Stimulated activated CD4-positive, alpha-beta T cell treated with anti-CD3 and anti-CD28 coated beads, Interleukin-4, amount 100 ng/mL, for 1 hour (primary cell): ENCODE data around the gene RFX1.
A peak's percentile ranks its signal among the peaks of the same experiment; 100 is the strongest.

Experiments used
- DNase-seq: peaks from one replicate; pipeline ENCODE4 v3.0.0-alpha.2; 2020

Gene RFX1

DNA sequence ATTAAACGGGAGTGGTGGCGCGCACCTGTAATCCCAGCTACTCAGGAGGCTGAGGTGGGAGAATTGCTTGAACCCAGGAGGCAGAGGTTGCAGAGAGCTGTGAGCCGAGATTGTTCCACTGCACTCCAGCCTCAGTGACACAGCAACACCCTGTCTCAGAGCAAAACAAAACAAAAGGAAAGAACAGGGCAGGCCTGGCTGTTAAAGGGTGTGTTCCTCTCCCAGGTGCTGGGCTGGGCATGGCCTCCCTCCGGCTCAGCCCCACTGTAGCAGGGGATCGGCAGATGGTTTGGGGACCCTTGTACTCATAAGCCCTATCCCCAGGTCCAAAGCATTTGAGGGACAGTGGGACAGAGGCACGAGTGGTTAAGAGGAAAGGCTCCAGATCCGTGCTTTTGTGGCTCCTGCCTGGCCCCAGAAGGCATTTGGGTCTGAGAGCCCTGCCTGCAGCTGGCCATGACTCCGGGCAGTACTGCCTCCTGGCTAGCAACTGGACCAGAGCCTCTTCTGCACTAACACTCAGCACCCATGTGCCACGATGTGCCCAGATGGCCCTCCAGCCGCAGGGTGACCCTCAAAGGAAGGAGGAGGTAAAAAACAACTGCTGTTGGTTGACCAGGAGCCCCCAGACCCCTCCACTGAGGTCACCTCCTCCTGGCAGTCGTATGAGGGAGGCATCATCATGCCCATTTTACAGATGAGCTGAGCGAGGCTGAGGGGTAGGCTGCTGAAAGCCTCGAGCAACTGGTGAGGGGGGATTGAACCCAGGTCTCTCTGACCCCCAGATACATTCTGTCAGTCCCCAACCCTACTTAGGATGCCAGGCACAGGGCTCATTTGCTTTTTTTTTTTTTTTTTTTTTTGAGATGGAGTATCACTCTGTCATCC is 10.0 kb downstream of the RFX1 start:
- DNase-seq = no peak

DNA sequence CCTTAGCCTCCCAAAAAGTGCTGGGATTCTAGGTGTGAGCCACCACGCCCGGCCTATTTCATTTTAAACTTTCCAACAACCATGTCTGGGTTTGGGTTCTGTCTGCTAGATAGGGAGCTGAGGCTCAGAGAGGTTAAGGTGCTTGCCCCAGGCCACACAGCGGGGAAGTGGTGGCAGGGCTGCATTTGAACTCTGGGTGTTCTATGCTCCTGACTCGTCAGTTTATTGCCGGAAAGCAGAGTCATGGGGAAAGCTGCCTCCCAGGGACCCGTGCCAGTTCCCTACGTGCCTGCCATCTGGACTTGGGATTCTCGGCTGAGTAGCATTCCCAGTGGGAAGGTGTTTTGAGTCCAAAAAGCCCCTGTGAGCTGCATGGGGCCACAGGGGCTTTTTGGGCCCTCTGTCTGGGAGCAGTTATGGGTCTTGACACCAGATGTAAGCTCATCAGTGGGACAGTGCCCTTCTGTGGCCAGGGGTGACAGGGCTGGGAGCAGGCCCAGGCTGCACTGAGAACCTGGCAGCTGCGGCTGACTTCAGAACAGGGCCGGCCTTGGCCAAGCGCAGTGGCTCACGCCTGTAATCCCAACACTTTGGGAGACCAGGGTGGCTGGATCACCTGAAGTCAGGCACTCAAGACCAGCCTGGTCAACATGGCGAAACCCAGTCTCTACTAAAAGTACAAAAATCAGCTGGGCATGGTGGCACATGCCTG is 10.9 kb downstream of the RFX1 start:
- DNase-seq = no peak

DNA sequence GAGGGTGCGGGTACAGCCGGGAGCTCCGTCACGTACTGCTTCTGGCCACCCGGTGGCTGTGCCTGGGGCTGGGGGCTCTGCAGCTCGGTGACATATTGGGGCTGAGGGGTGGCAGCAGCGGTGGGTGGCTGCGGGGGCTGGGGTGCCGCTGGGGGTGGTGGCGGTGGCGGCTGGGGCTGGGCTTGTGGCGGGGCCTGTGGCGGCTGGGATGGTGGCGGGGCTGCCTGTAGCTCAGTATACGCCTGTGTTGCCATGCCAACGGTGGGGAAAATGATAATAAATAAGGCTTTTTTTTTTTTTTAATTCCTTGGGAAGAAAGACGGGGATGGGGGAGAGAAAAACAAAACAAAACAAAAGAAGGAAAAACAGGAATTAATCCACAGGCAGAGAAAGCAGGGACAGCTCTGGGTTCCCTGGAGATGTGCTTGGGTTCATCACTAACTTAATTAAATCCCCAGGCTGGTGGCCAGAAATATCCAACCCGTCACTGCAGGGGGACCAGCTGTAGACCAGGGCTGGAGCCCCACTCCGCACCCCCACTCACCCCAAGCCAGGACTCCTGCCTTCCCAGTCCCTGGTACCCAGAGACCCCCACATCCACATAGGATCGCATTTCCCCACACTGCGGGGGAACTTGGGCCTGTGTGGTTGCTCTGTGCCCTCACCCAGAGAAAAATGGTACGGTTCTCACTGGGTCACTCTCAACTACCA is 12.4 kb downstream of the RFX1 start:
- no peak for DNase-seq

DNA sequence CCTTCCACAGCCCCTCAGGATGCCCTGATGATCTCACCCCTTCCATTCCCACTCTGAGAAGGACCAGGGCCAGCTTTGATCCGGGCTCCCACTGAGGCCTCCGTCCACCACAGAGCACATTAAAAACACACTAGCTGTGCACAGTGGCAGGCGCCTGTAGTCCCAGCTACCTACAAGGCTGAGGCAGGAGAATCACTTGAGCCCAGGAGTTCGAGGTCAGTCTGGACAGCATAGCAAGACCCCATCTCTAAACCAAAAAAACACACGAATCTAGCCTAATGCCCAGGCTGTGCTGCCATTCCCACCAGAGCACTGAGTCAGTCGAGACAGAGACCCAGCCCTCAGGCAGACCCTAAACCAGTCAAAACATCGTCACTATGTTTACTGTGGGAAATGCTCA is 14.1 kb downstream of the RFX1 start:
- DNase-seq = no peak

DNA sequence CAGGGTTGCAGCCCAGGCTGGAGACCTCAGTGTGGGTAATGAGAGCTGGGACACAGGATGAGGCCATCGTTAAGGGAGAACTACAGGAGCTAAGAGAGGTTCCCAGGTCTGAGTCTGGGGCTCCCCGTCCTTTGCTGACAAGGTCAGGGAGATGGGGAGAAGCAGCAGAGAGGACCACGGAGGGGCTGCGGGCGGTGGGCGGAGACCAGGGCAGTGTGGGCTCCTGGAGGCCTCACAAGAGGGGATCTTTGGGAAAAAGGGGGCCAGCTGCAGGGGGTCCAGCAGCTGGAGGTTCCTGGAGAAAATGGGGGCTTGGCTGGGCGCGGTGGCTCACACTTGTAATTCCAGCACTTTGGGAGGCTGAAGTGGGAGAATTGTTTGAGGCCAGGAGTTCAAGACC is 16.0 kb downstream of the RFX1 start:
- no peak for DNase-seq

DNA sequence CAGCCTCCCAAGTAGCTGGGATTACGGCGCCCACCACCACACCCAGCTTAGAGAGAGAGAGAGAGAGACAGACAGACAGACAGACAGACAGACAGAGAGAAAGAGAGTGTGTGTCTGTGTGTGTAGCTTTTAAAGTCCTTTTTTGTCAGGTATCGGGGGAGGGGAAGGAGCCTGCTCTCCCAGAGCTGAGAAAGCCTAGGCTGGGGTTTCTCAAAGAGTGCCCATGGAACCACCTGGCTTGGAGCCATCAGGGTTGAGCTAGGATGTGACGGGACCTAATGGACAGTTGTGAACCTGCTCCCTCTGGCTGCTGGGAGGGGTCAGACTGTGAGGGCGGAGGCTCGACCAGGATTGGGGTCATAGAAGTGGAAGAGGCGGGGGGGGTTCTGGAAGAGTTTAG is 16.6 kb downstream of the RFX1 start:
- no peak for DNase-seq

DNA sequence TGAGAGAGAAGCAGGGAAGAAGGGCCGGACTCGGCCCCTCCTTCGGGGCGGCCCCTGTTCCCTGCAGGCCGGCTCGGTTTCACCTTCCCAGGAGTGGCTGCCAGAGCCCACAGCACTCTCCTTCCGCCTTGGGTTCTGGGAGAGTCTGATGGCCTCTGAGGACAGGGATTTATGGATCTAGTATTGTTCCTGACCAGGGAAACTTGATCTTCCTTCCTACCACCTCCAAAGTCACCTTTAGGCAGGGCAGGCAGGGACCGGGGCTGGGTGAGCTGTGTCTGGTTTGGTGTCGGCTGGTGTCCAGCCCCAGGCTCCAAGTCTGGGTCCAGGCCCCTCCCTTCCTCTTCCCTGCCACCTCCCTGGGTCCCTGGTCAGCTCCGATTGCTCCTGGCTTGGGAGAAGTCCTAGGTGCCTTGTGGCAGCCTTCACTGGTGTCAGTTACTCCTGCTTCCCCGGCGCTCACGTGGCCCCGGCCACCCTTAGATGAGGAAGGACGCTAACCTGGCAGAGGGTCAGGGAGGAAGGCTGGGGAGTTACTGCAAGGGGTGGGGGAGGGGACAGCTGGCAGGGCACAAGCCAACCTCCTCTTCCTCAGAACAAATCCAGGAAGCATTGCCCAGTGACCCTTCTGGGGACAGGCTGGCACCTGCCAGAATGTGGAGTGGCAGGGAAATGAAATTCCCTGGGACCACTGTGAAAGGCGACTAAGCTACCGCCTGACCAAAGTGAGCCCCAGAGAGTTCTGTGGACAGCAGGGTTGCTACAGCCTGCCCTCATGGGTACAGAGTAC is 18.8 kb downstream of the RFX1 start:
- no peak for DNase-seq

DNA sequence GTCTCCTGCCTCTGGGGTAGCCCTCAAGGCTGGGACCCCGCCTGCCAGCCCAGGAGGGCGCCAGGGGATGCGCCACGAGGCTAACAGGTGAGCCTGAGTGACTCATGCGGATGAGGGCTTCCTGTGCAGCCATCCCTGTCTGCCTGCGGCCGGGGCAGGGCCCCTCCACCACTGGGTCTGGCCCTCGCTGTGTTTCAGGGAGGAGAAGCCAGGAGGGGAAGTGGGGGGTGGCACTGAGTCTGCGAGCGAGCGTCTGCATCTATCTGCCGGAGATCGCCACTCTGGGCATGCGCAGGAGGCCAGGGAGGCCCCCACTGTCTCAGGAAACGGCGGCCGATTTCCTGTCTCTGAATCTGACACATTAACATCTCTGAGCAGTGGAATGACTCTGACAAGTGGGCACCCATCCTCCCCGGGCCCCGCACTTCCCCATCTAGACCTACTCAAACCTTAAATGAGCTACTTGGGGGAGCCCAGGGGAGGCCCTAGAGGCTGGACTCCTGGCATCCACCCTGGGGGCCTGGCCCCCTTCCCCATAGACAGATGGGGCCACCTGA is 19.7 kb downstream of the RFX1 start:
- peak; percentile 99 for DNase-seq

DNA sequence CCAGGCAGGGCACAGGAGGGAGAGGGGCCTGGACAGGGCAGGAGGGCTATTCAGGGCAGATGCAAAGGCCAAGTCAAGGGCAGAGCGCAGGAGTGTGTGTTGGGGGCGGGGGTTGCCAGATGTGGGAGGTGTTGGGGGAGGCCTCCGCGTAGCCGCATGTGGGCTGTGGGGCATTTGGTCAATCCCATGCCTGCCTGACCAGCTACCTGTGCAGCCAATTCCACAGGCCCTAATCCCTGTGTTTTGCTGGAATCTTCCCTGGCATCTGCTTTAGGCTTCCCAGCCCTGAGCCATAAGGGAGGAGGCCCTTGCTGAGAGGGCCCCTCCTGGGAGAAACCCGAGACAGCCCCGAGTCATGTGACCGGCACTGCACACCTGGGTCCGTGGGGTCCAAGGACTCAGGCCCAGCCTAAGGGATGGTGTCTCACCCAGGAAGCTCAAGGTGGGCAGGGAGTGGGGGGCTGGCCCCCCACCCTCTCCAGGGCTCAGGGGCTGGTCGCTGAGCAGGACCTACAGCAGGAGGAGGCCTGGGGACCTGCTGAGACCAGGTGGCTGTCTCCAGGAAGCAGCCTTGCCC is 20.3 kb downstream of the RFX1 start:
- DNase-seq = peak; percentile 31

DNA sequence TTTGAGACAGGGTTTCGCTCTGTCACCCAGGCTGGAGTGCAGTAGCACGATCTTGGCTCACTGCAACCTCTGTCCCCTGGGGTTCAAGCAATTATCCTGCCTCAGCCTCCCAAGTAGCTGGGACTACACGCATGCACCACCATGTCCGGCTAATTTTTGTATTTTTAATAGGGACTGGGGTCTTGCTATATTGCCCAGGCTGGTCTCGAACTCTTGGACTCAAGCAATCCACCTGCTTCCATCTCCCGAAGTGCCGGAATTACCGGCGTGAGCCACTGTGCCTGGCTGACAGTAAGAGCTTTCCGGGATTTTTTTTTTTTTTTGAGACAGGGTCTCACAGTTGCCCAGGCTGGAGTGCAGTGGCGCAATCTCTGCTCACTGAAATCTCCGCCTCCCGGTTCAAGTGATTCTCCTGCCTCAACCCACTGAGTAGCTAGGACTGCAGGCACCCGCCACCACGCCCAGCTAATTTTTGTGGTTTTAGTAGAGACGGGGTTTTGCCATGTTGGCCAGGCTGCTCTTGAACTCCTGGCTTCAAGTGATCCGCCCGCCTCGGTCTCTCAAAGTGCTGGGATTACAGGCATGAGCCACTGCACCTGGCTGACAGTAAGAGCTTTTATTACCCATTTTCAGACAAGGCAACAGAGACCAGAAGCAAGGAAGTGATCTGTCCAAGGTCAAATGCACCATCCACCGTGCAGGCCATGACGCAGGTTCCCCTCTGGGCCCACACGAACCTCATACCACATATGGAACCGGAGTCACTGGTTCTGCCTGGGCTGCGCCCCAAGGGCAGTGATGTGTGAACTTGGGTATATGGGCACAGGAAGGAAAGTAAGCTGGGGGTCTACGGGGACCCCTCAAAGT is 21.0 kb downstream of the RFX1 start:
- DNase-seq = no peak

DNA sequence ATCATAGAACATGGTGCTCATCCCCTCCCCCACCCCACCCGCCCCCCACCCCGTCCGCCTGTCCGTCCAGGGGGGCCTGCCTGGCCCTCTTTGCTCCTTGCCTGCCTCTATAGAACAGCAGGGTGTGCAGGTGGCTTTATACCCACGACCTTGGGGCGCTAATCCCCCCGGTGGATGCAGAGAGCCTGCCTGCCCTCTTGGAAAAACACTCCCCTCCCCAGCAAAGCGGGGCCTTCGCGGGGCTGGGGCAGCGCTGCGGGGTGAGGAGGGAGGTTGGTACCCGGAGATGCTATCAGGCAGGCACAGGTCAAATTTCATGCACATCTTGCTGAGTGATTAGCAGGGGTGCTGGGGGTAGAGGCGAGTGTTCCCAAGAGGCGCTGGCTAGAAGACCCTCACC is 21.9 kb downstream of the RFX1 start:
- no peak for DNase-seq

DNA sequence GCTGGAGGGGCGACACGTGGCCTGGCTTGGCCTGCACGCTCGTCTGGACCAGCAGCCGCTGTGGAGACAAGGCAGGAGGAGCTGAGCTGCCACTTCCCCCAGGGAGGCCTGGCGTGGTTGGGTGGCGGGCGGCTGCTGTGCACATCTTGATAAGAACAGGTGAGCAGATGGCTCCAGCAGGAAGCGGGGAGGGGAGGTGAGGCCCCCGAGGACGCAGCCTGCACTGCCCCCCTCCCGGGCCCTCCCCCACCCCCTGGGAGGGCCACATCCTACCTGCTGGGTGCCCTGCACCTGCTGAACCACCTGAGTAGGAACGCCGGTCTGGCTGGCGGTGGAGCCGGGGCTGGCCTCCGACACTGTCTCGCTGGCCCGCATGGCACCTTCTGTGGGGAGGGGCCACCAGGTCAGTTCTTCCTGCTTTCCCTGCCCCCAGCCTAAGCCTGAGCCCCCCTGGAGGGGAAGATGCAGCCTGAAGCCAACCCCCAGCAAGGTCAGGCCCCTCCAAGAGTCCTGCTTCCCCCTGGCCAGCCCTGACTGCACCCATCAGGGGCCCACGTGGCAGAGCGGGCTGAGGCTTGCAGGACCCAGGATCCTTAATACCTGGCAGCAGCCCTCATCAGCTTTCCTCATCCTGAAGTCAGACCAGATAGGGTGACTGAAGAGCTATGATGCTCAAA is 22.8 kb downstream of the RFX1 start:
- DNase-seq = no peak

DNA sequence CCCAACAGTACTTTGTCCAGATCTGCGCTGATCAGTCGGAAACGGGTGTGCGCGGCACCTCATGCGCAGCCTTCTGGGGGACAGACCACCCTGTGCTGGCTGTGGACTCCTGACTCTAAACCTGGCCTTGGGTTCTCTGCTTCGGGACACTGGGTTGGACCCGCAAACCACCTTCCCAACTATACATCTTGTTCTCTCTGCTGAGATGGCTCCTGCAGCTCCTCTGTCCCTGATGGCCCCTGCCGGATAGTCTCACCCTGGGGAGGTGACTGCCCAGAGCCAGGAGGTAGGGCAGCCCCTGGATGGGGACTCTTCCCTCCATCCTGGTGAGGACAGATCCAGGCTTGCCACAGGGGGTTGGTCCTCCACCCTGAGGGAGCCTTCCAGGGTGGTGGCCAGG is 23.3 kb downstream of the RFX1 start:
- DNase-seq = no peak

DNA sequence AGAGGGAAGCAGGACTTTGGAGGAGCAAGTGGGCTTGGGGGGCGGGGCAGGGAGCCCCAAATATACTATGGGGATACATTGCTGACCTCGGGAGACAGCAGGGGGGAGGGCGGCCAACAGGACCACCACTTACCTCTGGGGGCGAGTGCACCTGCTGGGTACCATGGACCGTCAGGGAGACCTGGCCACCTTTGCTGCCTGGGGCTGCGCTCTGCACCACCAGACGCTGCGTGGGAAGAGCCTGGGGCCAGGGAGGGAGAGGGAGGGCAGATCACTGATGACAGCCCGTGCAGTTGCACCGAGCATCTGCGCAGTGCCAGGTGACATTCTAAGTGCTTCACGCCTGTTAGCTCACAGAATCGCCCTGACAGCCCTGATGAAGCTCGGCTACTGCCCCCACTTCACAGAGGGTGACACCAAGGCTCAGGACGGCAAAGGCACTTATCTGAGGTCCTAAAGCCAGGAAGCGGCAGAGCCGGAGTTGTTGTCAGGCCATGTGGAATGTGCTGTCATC is 24.1 kb downstream of the RFX1 start:
- no peak for DNase-seq

DNA sequence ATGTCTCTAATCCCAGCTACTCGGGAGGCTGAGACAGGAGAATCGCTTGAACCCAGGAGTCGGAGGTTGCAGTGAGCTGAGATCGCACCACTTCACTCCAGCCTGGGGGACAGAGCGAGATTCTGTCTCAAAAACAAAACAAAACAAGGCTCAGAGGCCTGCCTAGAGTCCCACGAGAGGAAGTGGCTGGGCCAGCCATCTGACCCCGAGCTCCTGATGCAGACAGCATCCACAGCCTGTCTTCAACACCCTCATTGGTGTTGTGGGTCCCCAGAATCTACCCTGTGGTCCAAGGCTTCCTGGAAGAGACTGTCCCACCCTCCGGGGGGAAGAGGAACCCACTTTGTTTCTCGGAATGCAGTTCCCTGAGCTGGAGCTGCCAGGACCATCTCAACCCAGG is 24.7 kb downstream of the RFX1 start:
- DNase-seq = no peak

DNA sequence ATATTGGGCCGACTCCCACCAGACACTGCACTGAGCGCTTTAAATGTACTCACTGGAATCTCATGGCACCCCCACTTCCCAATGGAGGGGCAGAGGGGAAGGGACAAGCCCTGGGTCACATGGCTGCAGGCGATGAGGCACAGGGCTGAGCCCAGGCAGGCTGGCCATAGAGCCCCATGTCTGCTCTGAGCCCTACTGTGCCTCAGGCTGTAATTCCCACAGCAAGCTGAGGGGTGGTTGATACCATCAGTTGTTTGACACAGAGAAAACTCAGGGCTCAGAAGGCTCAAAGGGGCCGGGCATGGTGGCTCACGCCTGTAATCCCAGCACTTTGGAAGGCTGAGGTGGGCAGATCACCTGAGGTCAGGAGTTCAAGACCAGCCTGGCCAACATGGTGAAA is 25.1 kb downstream of the RFX1 start:
- DNase-seq = no peak

DNA sequence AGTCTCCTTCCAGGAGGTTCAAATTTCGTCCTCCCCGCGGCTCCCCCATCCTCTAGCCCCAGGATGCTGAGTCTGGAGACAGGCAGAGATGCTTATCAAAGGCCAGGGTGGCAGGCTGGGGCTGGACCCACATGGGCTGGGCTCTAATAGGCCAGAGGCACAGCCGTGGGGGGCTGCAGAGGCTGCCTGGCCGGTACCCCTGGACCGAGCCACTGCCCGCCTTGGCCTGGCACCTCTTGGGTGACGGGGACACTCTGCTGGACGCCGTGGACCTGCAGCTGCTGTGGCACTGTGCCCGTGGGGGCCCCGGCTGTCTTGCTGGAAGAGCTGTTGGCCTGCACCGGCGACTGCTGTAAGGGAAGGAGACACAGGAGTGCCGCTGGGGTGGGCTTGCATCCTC is 25.8 kb downstream of the RFX1 start:
- DNase-seq = no peak

DNA sequence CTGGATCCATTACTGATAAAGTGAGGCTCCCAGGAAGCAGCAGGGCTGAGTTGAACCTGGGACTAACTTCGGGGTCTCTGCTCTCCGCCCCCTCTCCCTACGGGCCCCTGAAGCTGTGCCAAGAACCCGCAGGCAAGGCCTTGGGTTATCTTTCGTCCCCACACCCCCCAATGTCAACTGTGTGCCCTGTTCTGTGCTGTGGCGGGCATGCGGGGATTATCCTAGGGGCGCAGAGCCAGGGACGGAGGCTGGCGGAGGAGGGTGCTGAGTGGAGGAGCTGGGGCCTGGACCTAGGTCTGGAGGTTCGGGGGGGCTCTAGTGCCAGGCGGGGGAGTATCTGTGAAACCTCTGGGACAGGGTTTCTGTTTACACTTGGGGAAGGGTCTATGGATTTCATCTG is 26.4 kb downstream of the RFX1 start:
- no peak for DNase-seq

DNA sequence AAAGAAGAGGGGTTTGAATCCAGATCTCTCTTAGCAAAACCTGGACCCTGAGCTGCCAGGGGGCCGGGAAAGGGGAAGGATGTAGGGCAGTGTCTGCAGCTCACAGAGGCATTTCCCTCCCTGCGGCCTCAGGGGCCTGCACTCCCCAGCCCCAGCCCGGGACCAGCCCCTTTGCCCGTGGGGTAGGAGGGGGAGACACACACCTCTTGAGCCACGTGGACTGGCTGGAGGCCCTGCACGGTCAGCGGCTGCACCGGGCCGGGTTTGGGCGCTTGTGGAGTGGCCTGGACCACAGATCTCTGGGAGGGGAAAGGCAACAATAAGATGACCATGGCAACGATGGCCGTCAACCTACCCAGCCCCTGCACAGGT is 26.9 kb downstream of the RFX1 start:
- no peak for DNase-seq
